Measurements from ENCODE around the gene CALB2.

Gene CALB2

GRCh38 chr16:71413341-71413740, 54.8 kb downstream of the CALB2 start:
- CTCF ChIA-PET, result interaction anchor here (0.7 to 9.5 kb wide), 40 partner anchors 10 to 530 kb away, joined by 3 to 216 read pairs (median 6); partner anchors contain the start of genes CALB2, CHST4, ZNF19 and ZNF23
- DNase-seq (ENCODE audit: extremely low spot score), result no peak
- no peak for TF ChIP-seq CTCF (IDR thresholded peaks at IDR 0.05; ENCODE audit: control extremely low read depth, extremely low read depth, low read depth, missing control alignments)
- POLR2A ChIA-PET, result no interaction called here

- ChIA-PET CTCF (interaction anchor here (1.4 to 9.5 kb wide), 11 partner anchors 11 to 197 kb away, joined by 3 to 216 read pairs (median 8); partner anchors contain the start of genes ZNF19 and ZNF23), POLR2A (no interaction called here)
- no peak for DNase-seq (ENCODE audit: extremely low spot score)
- TF ChIP-seq CTCF (IDR thresholded peaks at IDR 0.05; ENCODE audit: control extremely low read depth, extremely low read depth, low read depth, missing control alignments), result no peak
Observed at GRCh38 chr16:71414038-71414437, 55.5 kb downstream of the CALB2 start.

GRCh38 chr16:71421911-71422310, 63.4 kb downstream of the CALB2 start:
- peak; percentile 59 for DNase-seq (ENCODE audit: extremely low spot score)
- POLR2A ChIA-PET, result no interaction called here
- TF ChIP-seq CTCF (IDR thresholded peaks at IDR 0.05; ENCODE audit: control extremely low read depth, extremely low read depth, low read depth, missing control alignments), result peak; percentile 56
- CTCF ChIA-PET, result interaction anchor here (0.7 to 11.6 kb wide), 7 partner anchors 10 to 189 kb away, joined by 3 to 93 read pairs (median 4); no protein-coding TSS in a partner anchor

GRCh38 chr16:71423016-71423415, 64.5 kb downstream of the CALB2 start:
- TF ChIP-seq CTCF (IDR thresholded peaks at IDR 0.05; ENCODE audit: control extremely low read depth, extremely low read depth, low read depth, missing control alignments), result no peak
- CTCF ChIA-PET, result interaction anchor here (1.0 to 11.6 kb wide), 5 partner anchors 11 to 188 kb away, joined by 3 to 93 read pairs (median 4); no protein-coding TSS in a partner anchor
- POLR2A ChIA-PET, result no interaction called here
- DNase-seq (ENCODE audit: extremely low spot score), result no peak

GRCh38 chr16:71423865-71424264, 65.3 kb downstream of the CALB2 start:
- POLR2A ChIA-PET, result no interaction called here
- no peak for DNase-seq (ENCODE audit: extremely low spot score)
- no peak for TF ChIP-seq CTCF (IDR thresholded peaks at IDR 0.05; ENCODE audit: control extremely low read depth, extremely low read depth, low read depth, missing control alignments)
- CTCF ChIA-PET, result interaction anchor here (1.3 to 11.6 kb wide), 4 partner anchors 12 to 187 kb away, joined by 3 to 93 read pairs (median 12); no protein-coding TSS in a partner anchor

- DNase-seq (ENCODE audit: extremely low spot score), result no peak
- CTCF ChIA-PET, result interaction anchor here (1.3 to 11.6 kb wide), 4 partner anchors 13 to 187 kb away, joined by 3 to 93 read pairs (median 12); no protein-coding TSS in a partner anchor
- POLR2A ChIA-PET, result no interaction called here
- no peak for TF ChIP-seq CTCF (IDR thresholded peaks at IDR 0.05; ENCODE audit: control extremely low read depth, extremely low read depth, low read depth, missing control alignments)
Observed at GRCh38 chr16:71424626-71425025, 66.1 kb downstream of the CALB2 start.

Data from GM10248 (cell line).